ENCODE measurements around the gene RBM44. TPM values are rescaled to one million over a fixed set of nuclear protein-coding genes. Genes with fewer than 3 reads are reported as not detected.

The RBM44 gene
- total RNA-seq, 4 donors from 2014 or later, result 0.38 to 2.6 (median 1.7) TPM

- TF ChIP-seq CTCF (IDR thresholded peaks at IDR 0.05; ENCODE audit: low read depth), result no peak
Measured at GRCh38 chr2:237859533-237860272, 61.1 kb downstream of the RBM44 start, which contains the start of gene RAMP1. Gene RAMP1, plus strand, starts transcription at chr2:237859623. Its CDS starts 53 bp downstream, at chr2:237859676.

- TF ChIP-seq CTCF (IDR thresholded peaks at IDR 0.05; ENCODE audit: low read depth), result no peak
Measured at GRCh38 chr2:237860273-237860935, 61.8 kb downstream of the RBM44 start.

GRCh38 chr2:237861875-237862527 is 63.4 kb downstream of the RBM44 start:
- TF ChIP-seq CTCF (IDR thresholded peaks at IDR 0.05; ENCODE audit: low read depth), result no peak

- no peak for TF ChIP-seq CTCF (IDR thresholded peaks at IDR 0.05; ENCODE audit: low read depth)
Measured at GRCh38 chr2:237862528-237862895, 63.9 kb downstream of the RBM44 start.

GRCh38 chr2:237863102-237863511 is 64.5 kb downstream of the RBM44 start:
- no peak for TF ChIP-seq CTCF (IDR thresholded peaks at IDR 0.05; ENCODE audit: low read depth)

- no peak for TF ChIP-seq CTCF (IDR thresholded peaks at IDR 0.05; ENCODE audit: low read depth)
Measured at GRCh38 chr2:237863689-237864443, 65.3 kb downstream of the RBM44 start.
